HepG2 (cell line): ENCODE results near the gene SLC38A3. TPM values are rescaled to one million over a fixed set of nuclear protein-coding genes. Genes with fewer than 3 reads are reported as not detected.

Source experiments
- ATF7-NPFF ChIP-seq: sonication (generic); formaldehyde crosslinking; IDR thresholded peaks from 2 replicates; pipeline ENCODE4 v1.8.1; 2023; ENCODE audit warnings: mild to moderate bottlenecking, low read depth, missing genetic modification reagents, moderate library complexity
- CC2D1A ChIP-seq: sonication (generic); formaldehyde crosslinking; IDR thresholded peaks from 2 replicates; pipeline ENCODE4 v1.8.1; 2023; ENCODE audit warnings: mild to moderate bottlenecking, missing genetic modification reagents
- HDAC6 ChIP-seq: fragments of 200-600 bp; sonication (generic); IDR thresholded peaks from 2 replicates; pipeline ENCODE4 v1.7.0; 2017; ENCODE audit warnings: mild to moderate bottlenecking, antibody characterized with exemption, low read length, low read depth
- KLF12 ChIP-seq: sonication (generic); formaldehyde crosslinking; IDR thresholded peaks from 2 replicates; pipeline ENCODE4 v1.4.0; 2020; ENCODE audit warnings: missing genetic modification reagents, borderline replicate concordance
- MEIS2 ChIP-seq: sonication (generic); formaldehyde crosslinking; IDR thresholded peaks from 2 replicates; pipeline ENCODE4 v1.9.0; 2021; ENCODE audit warnings: mild to moderate bottlenecking, missing genetic modification reagents
- MYC ChIP-seq: sonication (generic); formaldehyde crosslinking; IDR thresholded peaks from 2 replicates; pipeline ENCODE4 v1.9.0; 2021; ENCODE audit warnings: missing genetic modification reagents, borderline replicate concordance
- NKX3-1 ChIP-seq: sonication (generic); formaldehyde crosslinking; IDR thresholded peaks from 2 replicates; pipeline ENCODE4 v1.5.0; 2020; ENCODE audit warnings: missing genetic modification reagents
- PRDM10 ChIP-seq: sonication (generic); formaldehyde crosslinking; IDR thresholded peaks from 2 replicates; pipeline ENCODE4 v1.4.0; 2020; ENCODE audit warnings: low read depth, missing genetic modification reagents
- SOX13 ChIP-seq, 3 experiments: fragments of 450-650 bp in 1 of 3; sonication (generic) in 1 of 3; formaldehyde crosslinking in 1 of 3; IDR thresholded peaks in 2 of 3; conservative IDR thresholded peaks in 1 of 3; 2 replicates each; pipeline versions ENCODE4 v1.5.0 to v1.6.1; 2016 to 2020; ENCODE audit warnings: antibody characterized with exemption in 1 of 3, mild to moderate bottlenecking in 1 of 3, missing compliant biosample characterization in 1 of 3, missing genetic modification reagents in 1 of 3, moderate library complexity in 1 of 3
- SP4 ChIP-seq: sonication (generic); formaldehyde crosslinking; IDR thresholded peaks from 2 replicates; pipeline ENCODE4 v1.8.1; 2023; ENCODE audit warnings: mild to moderate bottlenecking, missing genetic modification reagents
- TMF1 ChIP-seq: sonication (generic); formaldehyde crosslinking; IDR thresholded peaks from 2 replicates; pipeline ENCODE4 v1.8.1; 2022; ENCODE audit warnings: low read depth, missing genetic modification reagents
- ZBTB21 ChIP-seq: sonication (generic); formaldehyde crosslinking; IDR thresholded peaks from 2 replicates; pipeline ENCODE4 v1.4.0; 2020; ENCODE audit warnings: missing genetic modification reagents
- ZFY ChIP-seq: sonication (generic); formaldehyde crosslinking; IDR thresholded peaks from 2 replicates; pipeline ENCODE4 v1.4.0; 2020; ENCODE audit warnings: missing genetic modification reagents
- ZGPAT ChIP-seq: IDR thresholded peaks from 2 replicates; pipeline ENCODE4 v1.6.1; 2016; ENCODE audit warnings: mild to moderate bottlenecking
- ZKSCAN5 ChIP-seq: sonication (generic); formaldehyde crosslinking; IDR thresholded peaks from 2 replicates; pipeline ENCODE4 v1.5.1; 2020; ENCODE audit warnings: mild to moderate bottlenecking, missing genetic modification reagents
- ZNF160 ChIP-seq: sonication (generic); formaldehyde crosslinking; IDR thresholded peaks from 2 replicates; pipeline ENCODE4 v1.8.0; 2022; ENCODE audit warnings: mild to moderate bottlenecking, inconsistent platforms, missing genetic modification reagents
- ZNF564 ChIP-seq: sonication (generic); formaldehyde crosslinking; IDR thresholded peaks from 2 replicates; pipeline ENCODE4 v1.8.1; 2023; ENCODE audit warnings: mild to moderate bottlenecking, missing genetic modification reagents
- ZNF614 ChIP-seq: IDR thresholded peaks from 2 replicates; pipeline ENCODE4 v1.6.1; 2018; ENCODE audit warnings: missing biosample characterization, missing genetic modification reagents, inconsistent platforms, borderline replicate concordance
- ZNF619 ChIP-seq: sonication (generic); formaldehyde crosslinking; IDR thresholded peaks from 2 replicates; pipeline ENCODE4 v1.4.0; 2020; ENCODE audit warnings: mild to moderate bottlenecking, missing genetic modification reagents
- polyA plus RNA-seq, 8 experiments: library from polyadenylated mRNA; depleted of rRNA in 3 of 8; stranded (reverse) in 7 of 8; unstranded in 1 of 8; fragments of >200 nt; fragmentation: Illumina TruSeq in 4 of 8; extraction: Trizol in 4 of 8; gene quantifications; 2 replicates each; pipeline versions ENCODE4 v1.2.1 to v1.2.3, GENCODE V29; 2011 to 2016; ENCODE audit warnings: low read depth in 4 of 8, missing spikeins in 1 of 8, mixed read lengths in 1 of 8; ENCODE audit not compliant: insufficient read depth in 1 of 8
- total RNA-seq, 5 experiments: library from RNA; depleted of rRNA; stranded (reverse); fragments of >200 nt; fragmentation: Illumina TruSeq; extraction: Trizol; gene quantifications; 2 replicates each; pipeline ENCODE4 v1.2.3, GENCODE V29; 2016; ENCODE audit warnings: low read depth in 1 of 5
- TF ChIP-seq, protein P1 (sequence below): sonication (generic); formaldehyde crosslinking; IDR thresholded peaks from 2 replicates; pipeline ENCODE4 v1.5.0; 2020; ENCODE audit warnings: mild to moderate bottlenecking, missing genetic modification reagents, borderline replicate concordance

The SLC38A3 gene
- total and polyA plus RNA-seq, 2 of the 13 experiments (the other 11 are each of a cell fraction or from before 2014, with no cell fraction given) = 29.8 to 164 TPM

GRCh38 chr3:50196253-50196801 is 8.7 kb upstream of the SLC38A3 start (continued):
- TF ChIP-seq PRDM10 (CRISPR knock-in tag) = 0 out of 2 replicates have a peak, but pooled peaks have one; percentile 7
- peak; percentile 7 for TF ChIP-seq ZFY
- TF ChIP-seq, protein P1, sequence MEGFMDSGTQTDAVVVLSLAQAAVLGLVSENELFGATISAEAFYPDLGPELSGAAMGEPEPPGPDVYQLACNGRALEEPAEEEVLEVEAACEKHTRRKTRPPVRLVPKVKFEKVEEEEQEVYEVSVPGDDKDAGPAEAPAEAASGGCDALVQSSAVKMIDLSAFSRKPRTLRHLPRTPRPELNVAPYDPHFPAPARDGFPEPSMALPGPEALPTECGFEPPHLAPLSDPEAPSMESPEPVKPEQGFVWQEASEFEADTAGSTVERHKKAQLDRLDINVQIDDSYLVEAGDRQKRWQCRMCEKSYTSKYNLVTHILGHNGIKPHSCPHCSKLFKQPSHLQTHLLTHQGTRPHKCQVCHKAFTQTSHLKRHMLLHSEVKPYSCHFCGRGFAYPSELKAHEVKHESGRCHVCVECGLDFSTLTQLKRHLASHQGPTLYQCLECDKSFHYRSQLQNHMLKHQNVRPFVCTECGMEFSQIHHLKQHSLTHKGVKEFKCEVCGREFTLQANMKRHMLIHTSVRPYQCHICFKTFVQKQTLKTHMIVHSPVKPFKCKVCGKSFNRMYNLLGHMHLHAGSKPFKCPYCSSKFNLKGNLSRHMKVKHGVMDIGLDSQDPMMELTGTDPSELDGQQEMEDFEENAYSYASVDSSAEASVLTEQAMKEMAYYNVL (CRISPR knock-in tag) = 0 out of 2 replicates have a peak, but pooled peaks have one; percentile 5
- TF ChIP-seq SOX13 (IDR thresholded peaks at IDR 0.05) = 0 out of 2 replicates have a peak, but pooled peaks have one; percentile 7
- no peak for TF ChIP-seq SOX13 (CRISPR knock-in tag; conservative IDR thresholded peaks at IDR 0.05 in 1 of 2, IDR thresholded peaks at IDR 0.05 in 1 of 2)
- TF ChIP-seq ZNF619 (CRISPR knock-in tag) = 0 out of 2 replicates have a peak, but pooled peaks have one; percentile 6
- 0 out of 2 replicates have a peak, but pooled peaks have one; percentile 13 for TF ChIP-seq ZKSCAN5
- TF ChIP-seq SP4 (CRISPR knock-in tag) = 0 out of 2 replicates have a peak, but pooled peaks have one; percentile 10
- TF ChIP-seq ZNF564 (CRISPR knock-in tag) = 0 out of 2 replicates have a peak, but pooled peaks have one; percentile 11
- no peak for TF ChIP-seq ZNF614 (CRISPR knock-in tag)
- 0 out of 2 replicates have a peak, but pooled peaks have one; percentile 41 for TF ChIP-seq ZNF160 (CRISPR knock-in tag)
- no peak; the same call in 1 of the 2 replicates for TF ChIP-seq MYC
- TF ChIP-seq NKX3-1 = no peak
- TF ChIP-seq TMF1 (CRISPR knock-in tag) = no peak
- no peak for TF ChIP-seq ATF7-NPFF (CRISPR knock-in tag)
- no peak for TF ChIP-seq ZBTB21 (CRISPR knock-in tag)
- TF ChIP-seq CC2D1A (CRISPR knock-in tag) = 0 out of 2 replicates have a peak, but pooled peaks have one; percentile 6
- TF ChIP-seq MEIS2 = no peak
- TF ChIP-seq HDAC6 = no peak
- no peak; the same call in 1 of the 2 replicates for TF ChIP-seq ZGPAT
- TF ChIP-seq KLF12 (CRISPR knock-in tag) = no peak
